ENCODE measurements around the gene PTPRN2. TPM values are rescaled to one million over a fixed set of nuclear protein-coding genes. Genes with fewer than 3 reads are reported as not detected.
A peak's percentile ranks its signal among the peaks of the same experiment; 100 is the strongest.

The PTPRN2 gene
- total and polyA plus RNA-seq, 2 of the 8 experiments (the other 6 are each of a cell fraction or from before 2014, with no cell fraction given): 2.6 to 4.5 TPM

GRCh38 chr7:158323741-158324396 is 263.8 kb downstream of the PTPRN2 start:
- peak overlapping the region; percentile 24; the same call in 1 of the 2 replicates for H3K18ac ChIP-seq (ENCODE audit: extremely low read depth, low read length)
- H3K27ac ChIP-seq (ENCODE audit: low read depth, low read length): no peak overlapping the region
- no peak overlapping the region for H2AFZ ChIP-seq (ENCODE audit: low read length)
- TF ChIP-seq TBP (IDR thresholded peaks at IDR 0.05; ENCODE audit: low read depth, low read length) (no peak), CBX5 (IDR thresholded peaks at IDR 0.05; ENCODE audit: low read depth, low read length) (no peak), JUN (IDR thresholded peaks at IDR 0.05; ENCODE audit: low read depth, low read length) (no peak), TEAD4 (IDR thresholded peaks at IDR 0.05; ENCODE audit: low read depth, low read length) (no peak), BACH1 (IDR thresholded peaks at IDR 0.05; ENCODE audit: low read length) (no peak), NRF1 (IDR thresholded peaks at IDR 0.05; ENCODE audit: low read depth, low read length) (no peak), SAP30 (IDR thresholded peaks at IDR 0.05; ENCODE audit: insufficient read depth, insufficient replicate concordance, low read length) (no peak), CHD2 (IDR thresholded peaks at IDR 0.05; ENCODE audit: low read length) (no peak), ASH2L (IDR thresholded peaks at IDR 0.05; ENCODE audit: low read length) (no peak)
- H3K9me3 ChIP-seq (ENCODE audit: insufficient read depth in 2 of 2, low read depth in 1 of 2, low read length in 1 of 2): peaks cover 23 to 55% of the 10 kb centered on the region in 2 experiments
- peaks cover 10% of the 10 kb centered on the region for H3K23me2 ChIP-seq (ENCODE audit: low read depth, low read length)
- peaks cover 0 to 9% of the 10 kb centered on the region in 2 experiments for H4K20me1 ChIP-seq (replicated peaks in 1 of 2; ENCODE audit: control insufficient read depth in 1 of 2, insufficient read depth in 2 of 2, low read length in 2 of 2)
- H3K56ac ChIP-seq (replicated peaks; ENCODE audit: insufficient read length, low read depth, low read length): no peak overlapping the region
- H3K23ac ChIP-seq (ENCODE audit: insufficient read length): no peak overlapping the region
- FAIRE-seq (no peak), DNase-seq (ENCODE audit: low read depth in 1 of 2, low spot score in 2 of 2) (peak in 1 of 2 experiments; percentile 37)
- no peak overlapping the region for H3K14ac ChIP-seq (ENCODE audit: insufficient read length)
- H3K36me3 ChIP-seq (ENCODE audit: control insufficient read depth in 2 of 4, insufficient read depth in 4 of 4, low read length in 3 of 4): peaks cover 0 to 5% (median 0%) of the 10 kb centered on the region in 4 experiments; a peak in 1 of 8 replicates
- H3K4me3 ChIP-seq (ENCODE audit: extremely low read depth in 1 of 4, insufficient read depth in 2 of 4, low read depth in 3 of 4, low read length in 4 of 4): no peak overlapping the region
- H4K5ac ChIP-seq (ENCODE audit: insufficient read length, low read depth, low read length): peak overlapping the region; percentile 41
- WGBS, 2 experiments (ENCODE audit: extremely low coverage in 1 of 2, insufficient coverage in 1 of 2, insufficient read length in 1 of 2, insufficient replicate concordance in 2 of 2, low coverage in 1 of 2, low lambda C conversion rate in 2 of 2, missing lambda C conversion rate in 1 of 2): 80% methylated on average over 21 of the region's 21 CpGs; no CpG with 5 or more reads in 1 of the 2 experiments
- H4K91ac ChIP-seq (replicated peaks; ENCODE audit: insufficient read length, low read length): peak overlapping the region; percentile 96
- peak overlapping the region; percentile 48; the same call in 1 of the 2 replicates for H2BK15ac ChIP-seq (ENCODE audit: low read length)
- H3K27me3 ChIP-seq (replicated peaks in 1 of 4; ENCODE audit: control insufficient read depth in 3 of 4, extremely low read depth in 1 of 4, insufficient read depth in 3 of 4, low read length in 3 of 4): peaks cover 0 to 2% (median 0%) of the 10 kb centered on the region in 4 experiments; a peak in 1 of 7 replicates
- peaks cover 0 to 9% (median 3%) of the 10 kb centered on the region in 4 experiments; a peak in 4 of 7 replicates for H3K4me1 ChIP-seq (replicated peaks in 1 of 4; ENCODE audit: control insufficient read depth in 3 of 4, insufficient read depth in 4 of 4, low read length in 3 of 4)
- no peaks in the 10 kb centered on the region for H3K79me1 ChIP-seq (ENCODE audit: low read depth, low read length)
- H3K79me2 ChIP-seq (ENCODE audit: control insufficient read depth in 1 of 2, insufficient read depth in 2 of 2, low read length in 2 of 2): no peaks in the 10 kb centered on the region
- no peak overlapping the region for H3K4me2 ChIP-seq (ENCODE audit: insufficient read depth in 1 of 2, low read depth in 2 of 2, low read length in 2 of 2)
- 0 out of 2 replicates have a peak overlapping the region, but pooled peaks have one; percentile 35 for H4K8ac ChIP-seq (ENCODE audit: extremely low read depth, insufficient read depth, low read length)
- H3K4ac ChIP-seq (replicated peaks; ENCODE audit: insufficient read length, low read depth, low read length): peak overlapping the region; percentile 92
- H3K9ac ChIP-seq (replicated peaks in 1 of 4; ENCODE audit: extremely low read depth in 1 of 4, low read depth in 3 of 4, low read length in 3 of 4): no peak overlapping the region
- peak overlapping the region; percentile 96; the same call in 1 of the 2 replicates for H2BK12ac ChIP-seq (ENCODE audit: low read depth, low read length)
- peak overlapping the region; percentile 90 for H2BK120ac ChIP-seq (replicated peaks; ENCODE audit: low read depth, low read length)
- ChIA-PET POLR2A (ENCODE audit: partially characterized antibody) (no interaction called here), CTCF (ENCODE audit: partially characterized antibody) (interaction anchor here (1.7 kb wide), 1 partner anchor 85 kb away, joined by 4 read pairs; no protein-coding TSS in a partner anchor)
- peak overlapping the region; percentile 98 for H2BK20ac ChIP-seq (ENCODE audit: low read length)
- H2AK5ac ChIP-seq (ENCODE audit: low read depth, low read length): peak overlapping the region; percentile 97
- H2BK5ac ChIP-seq (ENCODE audit: low read depth, low read length): peak overlapping the region; percentile 88; the same call in 1 of the 2 replicates

Measured in H1 (cell line).